Measurements from ENCODE around the gene TTC33. TPM values are rescaled to one million over a fixed set of nuclear protein-coding genes. Genes with fewer than 3 reads are reported as not detected.

Gene TTC33
- total RNA-seq, 6 experiments from 2014 or later = 5.6 to 9.2 (median 7.0) TPM

DNA sequence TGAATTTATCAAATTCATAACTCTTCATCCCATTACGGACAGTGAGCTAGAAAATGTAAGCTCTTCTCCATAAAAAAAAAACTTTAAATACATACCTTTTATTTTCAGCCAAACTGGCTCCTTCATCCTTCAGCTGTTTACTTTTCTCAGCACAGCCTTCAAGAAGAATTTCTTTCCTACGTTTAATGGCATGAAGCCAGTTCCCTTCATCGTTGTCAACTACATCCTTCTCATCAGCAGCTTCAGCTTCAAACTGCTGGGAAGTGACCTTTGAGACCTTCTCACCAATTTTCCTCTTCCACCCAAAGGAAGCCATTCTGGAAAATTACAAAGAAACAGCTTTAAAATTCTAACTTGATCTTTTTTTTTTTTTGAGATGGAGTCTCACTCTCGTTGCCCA lies 9.1 kb downstream of the TTC33 start:
- 40% methylated on average over 4 of the region's 4 CpGs for WGBS (ENCODE audit: insufficient coverage, low coverage, low lambda C conversion rate, missing lambda C conversion rate)

GRCh38 chr5:40743771-40744170 lies 12.0 kb downstream of the TTC33 start:
- intact Hi-C loops (cut with DNase I) = no loop called here
- H3K36me3 ChIP-seq = peaks cover 0 to 6% (median 4%) of the 10 kb centered on the region in 4 donors
- H3K4me1 ChIP-seq = no peaks in the 10 kb centered on the region
- DNase-seq (no peak), ATAC-seq (no peak)
- TF ChIP-seq, protein P1, sequence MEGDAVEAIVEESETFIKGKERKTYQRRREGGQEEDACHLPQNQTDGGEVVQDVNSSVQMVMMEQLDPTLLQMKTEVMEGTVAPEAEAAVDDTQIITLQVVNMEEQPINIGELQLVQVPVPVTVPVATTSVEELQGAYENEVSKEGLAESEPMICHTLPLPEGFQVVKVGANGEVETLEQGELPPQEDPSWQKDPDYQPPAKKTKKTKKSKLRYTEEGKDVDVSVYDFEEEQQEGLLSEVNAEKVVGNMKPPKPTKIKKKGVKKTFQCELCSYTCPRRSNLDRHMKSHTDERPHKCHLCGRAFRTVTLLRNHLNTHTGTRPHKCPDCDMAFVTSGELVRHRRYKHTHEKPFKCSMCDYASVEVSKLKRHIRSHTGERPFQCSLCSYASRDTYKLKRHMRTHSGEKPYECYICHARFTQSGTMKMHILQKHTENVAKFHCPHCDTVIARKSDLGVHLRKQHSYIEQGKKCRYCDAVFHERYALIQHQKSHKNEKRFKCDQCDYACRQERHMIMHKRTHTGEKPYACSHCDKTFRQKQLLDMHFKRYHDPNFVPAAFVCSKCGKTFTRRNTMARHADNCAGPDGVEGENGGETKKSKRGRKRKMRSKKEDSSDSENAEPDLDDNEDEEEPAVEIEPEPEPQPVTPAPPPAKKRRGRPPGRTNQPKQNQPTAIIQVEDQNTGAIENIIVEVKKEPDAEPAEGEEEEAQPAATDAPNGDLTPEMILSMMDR (IDR thresholded peaks at IDR 0.05) = no peak
- no peak for TF ChIP-seq POLR2A (IDR thresholded peaks at IDR 0.05)
- no peaks in the 10 kb centered on the region for H3K9me3 ChIP-seq
- no peak overlapping the region for H3K27ac ChIP-seq
- H3K4me3 ChIP-seq = no peak overlapping the region
- no peaks in the 10 kb centered on the region for H3K27me3 ChIP-seq
- 67% methylated on average over 2 of the region's 2 CpGs for WGBS (ENCODE audit: insufficient coverage, low coverage, low lambda C conversion rate, missing lambda C conversion rate)

More for the DNA sequence above, 9.1 kb downstream of the TTC33 start:
- ATAC-seq = no peak
- intact Hi-C loops (cut with DNase I) = no loop called here
- TF ChIP-seq, protein P1 (IDR thresholded peaks at IDR 0.05) = no peak
- no peak for TF ChIP-seq POLR2A (IDR thresholded peaks at IDR 0.05)
- no peak overlapping the region for H3K27ac ChIP-seq
- H3K27me3 ChIP-seq = no peaks in the 10 kb centered on the region
- H3K4me3 ChIP-seq = no peak overlapping the region
- H3K9me3 ChIP-seq = no peaks in the 10 kb centered on the region
- no peak for DNase-seq
- H3K4me1 ChIP-seq = no peaks in the 10 kb centered on the region
- no peaks in the 10 kb centered on the region for H3K36me3 ChIP-seq

- H3K4me3 ChIP-seq = no peak overlapping the region
- H3K36me3 ChIP-seq = peaks cover 0 to 6% (median 4%) of the 10 kb centered on the region in 4 donors
- intact Hi-C loops (cut with DNase I) = no loop called here
- DNase-seq (no peak), ATAC-seq (no peak)
- no peak overlapping the region for H3K27ac ChIP-seq
- TF ChIP-seq, protein P1 (IDR thresholded peaks at IDR 0.05) = no peak
- TF ChIP-seq POLR2A (IDR thresholded peaks at IDR 0.05) = no peak
- no peaks in the 10 kb centered on the region for H3K27me3 ChIP-seq
- peaks cover 0 to 26% (median 11%) of the 10 kb centered on the region in 4 donors for H3K4me1 ChIP-seq
- H3K9me3 ChIP-seq = no peaks in the 10 kb centered on the region
These were observed 17.3 kb downstream of the TTC33 start for GRCh38 chr5:40738502-40738901.

DNA sequence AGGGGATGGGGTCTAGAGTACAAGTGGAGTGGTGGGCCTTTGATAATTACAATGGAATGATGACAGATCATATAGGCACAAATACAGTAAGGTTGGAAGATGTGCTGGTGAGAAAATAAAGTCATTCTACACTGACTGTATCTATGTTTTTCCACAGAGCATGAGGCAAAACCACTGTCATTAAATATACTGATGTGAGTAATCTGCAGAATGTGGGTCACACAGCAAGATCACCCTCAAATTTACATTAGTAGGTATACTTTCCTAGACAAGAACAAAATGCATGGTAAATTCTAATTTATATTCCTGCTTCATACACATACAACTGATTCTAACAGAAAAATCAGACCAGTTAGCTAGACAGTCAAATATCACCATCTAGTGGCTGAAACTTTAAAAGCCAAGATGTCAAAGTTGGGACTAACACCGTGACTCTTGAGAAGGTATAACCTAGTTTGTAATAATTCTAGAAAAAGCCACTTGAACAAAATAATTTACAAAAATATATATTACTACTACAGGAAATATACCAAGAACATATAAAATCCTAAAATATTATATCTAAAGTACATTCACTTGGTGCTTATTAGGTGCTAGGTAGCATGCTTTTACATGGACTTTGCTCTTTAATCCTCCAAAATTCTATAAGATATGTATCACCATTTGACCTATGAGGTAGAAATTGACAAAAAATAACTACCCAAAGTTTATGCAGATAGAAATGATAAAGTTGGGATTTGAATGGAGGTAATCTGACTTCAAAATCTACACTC lies 19.5 kb downstream of the TTC33 start:
- TF ChIP-seq, protein P1 (IDR thresholded peaks at IDR 0.05) = peak; percentile 66 to 85 (median 78)
- no peak for TF ChIP-seq POLR2A (IDR thresholded peaks at IDR 0.05)
- Histone ChIP-seq H3K36me3 (peaks cover 0 to 4% (median 3%) of the 10 kb centered on the region in 4 donors), H3K9me3 (no peaks in the 10 kb centered on the region), H3K4me3 (no peak overlapping the region), H3K27ac (no peak overlapping the region), H3K27me3 (no peaks in the 10 kb centered on the region), H3K4me1 (peaks cover 0 to 28% (median 14%) of the 10 kb centered on the region in 4 donors)
- DNase-seq (no peak), ATAC-seq (peak; percentile 71 to 75 (median 74))
- intact Hi-C loops (cut with DNase I) = no loop called here
- WGBS (ENCODE audit: insufficient coverage, low coverage, low lambda C conversion rate, missing lambda C conversion rate) = 0% methylated on average over 1 of the region's 1 CpG

All from right lobe of liver (tissue), 6 donors.